ENCODE measurements around the gene SAMM50. TPM values are rescaled to one million over a fixed set of nuclear protein-coding genes. Genes with fewer than 3 reads are reported as not detected.
A peak's percentile ranks its signal among the peaks of the same experiment; 100 is the strongest.

SAMM50 gene
- total RNA-seq, 1 donor from 2014 or later = 45.5 TPM

GRCh38 chr22:43923191-43923590 is 32.1 kb upstream of the SAMM50 start:
- no peaks in the 10 kb centered on the region for H3K36me3 ChIP-seq
- Mint-ChIP-seq H3K4me1 (peaks cover 28% of the 10 kb centered on the region), H3K27me3 (ENCODE audit: insufficient read depth, low read depth) (peaks cover 18% of the 10 kb centered on the region), H3K27ac (peak overlapping the region; percentile 36), H3K9me3 (no peaks in the 10 kb centered on the region), H3K4me3 (peak overlapping the region; percentile 85), H3K36me3 (peaks cover 5% of the 10 kb centered on the region)
- peaks cover 18% of the 10 kb centered on the region for H3K4me1 ChIP-seq
- peak overlapping the region; percentile 66 for H3K4me3 ChIP-seq
- no peak overlapping the region for H2AFZ ChIP-seq (replicated peaks)
- H3K79me2 ChIP-seq (ENCODE audit: low read depth) = peaks cover 19% of the 10 kb centered on the region
- TF ChIP-seq CTCF (IDR thresholded peaks at IDR 0.05) = no peak
- TF ChIP-seq EZH2phosphoT487 (IDR thresholded peaks at IDR 0.05) = no peak
- DNase-seq (ENCODE audit: low spot score) = no peak
- peaks cover 34% of the 10 kb centered on the region for H4K20me1 ChIP-seq (ENCODE audit: low read depth)
- H3K9ac ChIP-seq = no peak overlapping the region
- peaks cover 29% of the 10 kb centered on the region for H3F3A ChIP-seq (ENCODE audit: low read depth)
- no peak overlapping the region for H3K27ac ChIP-seq
- peak overlapping the region; percentile 76 for H3K4me2 ChIP-seq
- H3K27me3 ChIP-seq = peaks cover 30% of the 10 kb centered on the region
- H3K9me3 ChIP-seq (ENCODE audit: low read depth) = no peaks in the 10 kb centered on the region

DNA sequence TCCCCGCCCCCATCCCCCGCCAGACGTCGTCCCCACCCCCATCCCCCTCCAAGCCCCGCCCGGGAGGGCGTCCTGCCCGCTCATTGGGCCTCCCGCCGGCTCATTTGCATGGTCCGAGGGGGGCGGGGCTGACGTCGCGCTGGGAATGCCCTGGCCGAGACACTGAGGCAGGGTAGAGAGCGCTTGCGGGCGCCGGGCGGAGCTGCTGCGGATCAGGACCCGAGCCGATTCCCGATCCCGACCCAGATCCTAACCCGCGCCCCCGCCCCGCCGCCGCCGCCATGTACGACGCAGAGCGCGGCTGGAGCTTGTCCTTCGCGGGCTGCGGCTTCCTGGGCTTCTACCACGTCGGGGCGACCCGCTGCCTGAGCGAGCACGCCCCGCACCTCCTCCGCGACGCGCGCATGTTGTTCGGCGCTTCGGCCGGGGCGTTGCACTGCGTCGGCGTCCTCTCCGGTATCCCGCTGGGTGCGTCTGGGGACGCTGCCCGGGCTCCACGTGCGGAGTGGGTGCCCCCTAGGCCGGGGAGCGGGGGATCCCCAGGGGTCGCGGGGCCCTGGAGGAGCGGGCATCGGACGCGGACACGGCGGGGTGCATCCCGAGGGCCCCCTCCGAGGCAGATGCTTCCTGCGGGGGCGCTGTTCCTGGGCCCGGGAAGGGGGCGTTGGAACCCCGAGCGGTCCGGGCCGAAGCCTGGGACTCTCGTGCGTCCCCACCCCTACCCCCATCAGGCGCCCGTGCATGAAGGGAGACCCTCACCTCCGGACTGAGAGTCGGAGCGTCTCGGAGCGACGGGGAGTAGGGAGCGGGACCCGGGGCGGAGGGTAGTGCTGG is 31.4 kb upstream of the SAMM50 start, which contains the start of gene PNPLA3:
PNPLA3 (plus strand) TSS at position 175 of the 834 bp plus-strand sequence; CDS start at position 282, 107 bp downstream.
- H3K27me3 ChIP-seq = peaks cover 30% of the 10 kb centered on the region
- peak within 1 kb of the TSS; percentile 34 for H3K27ac ChIP-seq
- H3K79me2 ChIP-seq (ENCODE audit: low read depth) = peaks cover 19% of the 10 kb centered on the region
- TF ChIP-seq CTCF (IDR thresholded peaks at IDR 0.05) (peak; percentile 51), EZH2phosphoT487 (IDR thresholded peaks at IDR 0.05) (peak; percentile 26), EZH2 (IDR thresholded peaks at IDR 0.05) (peak; percentile 56)
- Mint-ChIP-seq H3K4me1 (peaks cover 28% of the 10 kb centered on the region), H3K27ac (peak within 1 kb of the TSS; percentile 36), H3K9me3 (no peaks in the 10 kb centered on the region), H3K36me3 (peaks cover 11% of the 10 kb centered on the region), H3K27me3 (ENCODE audit: insufficient read depth, low read depth) (peaks cover 17% of the 10 kb centered on the region), H3K4me3 (peak within 1 kb of the TSS; percentile 89)
- H3K9me3 ChIP-seq (ENCODE audit: low read depth) = no peaks in the 10 kb centered on the region
- H3K4me1 ChIP-seq = peaks cover 18% of the 10 kb centered on the region
- peak within 1 kb of the TSS; percentile 66 for H3K4me3 ChIP-seq
- H3K9ac ChIP-seq = peak within 1 kb of the TSS; percentile 17
- H3F3A ChIP-seq (ENCODE audit: low read depth) = peaks cover 29% of the 10 kb centered on the region
- no peaks in the 10 kb centered on the region for H3K36me3 ChIP-seq
- H3K4me2 ChIP-seq = peak within 1 kb of the TSS; percentile 76
- DNase-seq (ENCODE audit: low spot score) = peak; percentile 98
- peaks cover 40% of the 10 kb centered on the region for H4K20me1 ChIP-seq (ENCODE audit: low read depth)
- peak within 1 kb of the TSS; percentile 85 for H2AFZ ChIP-seq (replicated peaks)

DNA sequence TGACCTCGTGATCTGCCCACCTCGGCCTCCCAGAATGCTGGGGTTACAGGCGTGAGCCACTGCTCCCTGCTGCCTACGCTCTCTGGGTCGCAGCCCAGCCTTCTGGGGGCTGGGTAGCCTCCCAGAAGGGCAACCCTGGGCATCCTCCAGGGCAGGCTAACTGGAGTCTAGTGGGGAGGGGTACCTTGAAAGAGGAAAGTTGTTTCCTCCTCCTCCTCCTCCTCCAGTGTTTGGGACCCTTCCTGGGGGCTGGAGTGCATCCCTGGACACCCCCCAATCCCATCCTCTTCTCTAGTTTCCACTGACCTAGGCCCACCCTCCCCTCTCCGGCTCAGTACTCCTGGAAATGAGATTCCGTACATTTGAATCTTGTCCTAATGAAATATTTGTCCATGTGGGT is 30.4 kb upstream of the SAMM50 start:
- peaks cover 19% of the 10 kb centered on the region for H3K79me2 ChIP-seq (ENCODE audit: low read depth)
- H3K36me3 Mint-ChIP-seq = peaks cover 15% of the 10 kb centered on the region
- peaks cover 28% of the 10 kb centered on the region for H3K4me1 Mint-ChIP-seq
- H3K4me3 Mint-ChIP-seq = peak overlapping the region; percentile 89
- peaks cover 43% of the 10 kb centered on the region for H4K20me1 ChIP-seq (ENCODE audit: low read depth)
- H3K4me3 ChIP-seq = peak overlapping the region; percentile 66
- no peaks in the 10 kb centered on the region for H3K9me3 ChIP-seq (ENCODE audit: low read depth)
- H3K27ac Mint-ChIP-seq = peak overlapping the region; percentile 87
- peak; percentile 50 for DNase-seq (ENCODE audit: low spot score)
- H3K4me1 ChIP-seq = peaks cover 18% of the 10 kb centered on the region
- no peaks in the 10 kb centered on the region for H3K9me3 Mint-ChIP-seq
- no peaks in the 10 kb centered on the region for H3K36me3 ChIP-seq
- TF ChIP-seq EZH2phosphoT487 (IDR thresholded peaks at IDR 0.05) (no peak), CTCF (IDR thresholded peaks at IDR 0.05) (no peak), EZH2 (IDR thresholded peaks at IDR 0.05) (no peak)
- H3K27ac ChIP-seq = peak overlapping the region; percentile 18
- no peak overlapping the region for H3K9ac ChIP-seq
- H3K27me3 Mint-ChIP-seq (ENCODE audit: insufficient read depth, low read depth) = peaks cover 18% of the 10 kb centered on the region
- H3K4me2 ChIP-seq = peak overlapping the region; percentile 76
- no peak overlapping the region for H2AFZ ChIP-seq (replicated peaks)
- peaks cover 30% of the 10 kb centered on the region for H3K27me3 ChIP-seq
- peaks cover 29% of the 10 kb centered on the region for H3F3A ChIP-seq (ENCODE audit: low read depth)
